ENCODE measurements around the gene DKK1. TPM values are rescaled to one million over a fixed set of nuclear protein-coding genes. Genes with fewer than 3 reads are reported as not detected.

DKK1 gene
- total RNA-seq, 1 experiment from 2014 or later, result 1.0 TPM

GRCh38 chr10:52337225-52337624, 23.1 kb downstream of the DKK1 start:
- Mint-ChIP-seq H3K36me3 (no peaks in the 10 kb centered on the region), H3K27ac (no peak overlapping the region), H3K27me3 (ENCODE audit: low read depth) (no peaks in the 10 kb centered on the region; the same call in 1 of the 2 replicates), H3K4me1 (peaks cover 8% of the 10 kb centered on the region), H3K4me3 (no peak overlapping the region), H3K9me3 (no peaks in the 10 kb centered on the region)
- no peak for TF ChIP-seq RELA (CRISPR knock-in tag; IDR thresholded peaks at IDR 0.05; ENCODE audit: borderline replicate concordance)
- no peak for TF ChIP-seq ZNF671 (CRISPR knock-in tag; IDR thresholded peaks at IDR 0.05)
- no peak for TF ChIP-seq ETV6 (CRISPR knock-in tag; IDR thresholded peaks at IDR 0.05)
- no peak for TF ChIP-seq IRF1 (CRISPR knock-in tag; IDR thresholded peaks at IDR 0.05)
- no peak for TF ChIP-seq MLX (CRISPR knock-in tag; IDR thresholded peaks at IDR 0.05)
- TF ChIP-seq ARID4B (CRISPR knock-in tag; IDR thresholded peaks at IDR 0.05; ENCODE audit: borderline replicate concordance), result no peak
- TF ChIP-seq FOXJ3 (CRISPR knock-in tag; IDR thresholded peaks at IDR 0.05; ENCODE audit: borderline replicate concordance), result no peak
- no peak for TF ChIP-seq CTCF (IDR thresholded peaks at IDR 0.05)
- no peak for TF ChIP-seq NR1H2 (CRISPR knock-in tag; IDR thresholded peaks at IDR 0.05)
- TF ChIP-seq PRDM15 (CRISPR knock-in tag; IDR thresholded peaks at IDR 0.05), result no peak
- ChIA-PET CTCF (interaction anchor here (1.7 kb wide), 2 partner anchors 9 to 29 kb away, joined by 4 to 6 read pairs; no protein-coding TSS in a partner anchor), POLR2A (no interaction called here)
- DNase-seq (ENCODE audit: low spot score), result no peak
- ATAC-seq, result no peak

- no peaks in the 10 kb centered on the region for H3K36me3 Mint-ChIP-seq
- ATAC-seq (no peak), DNase-seq (ENCODE audit: low spot score) (no peak)
- no peaks in the 10 kb centered on the region for H3K4me1 Mint-ChIP-seq
- CTCF ChIA-PET, result no interaction called here
- H3K4me3 Mint-ChIP-seq, result no peak overlapping the region
- POLR2A ChIA-PET, result no interaction called here
- no peaks in the 10 kb centered on the region for H3K27me3 Mint-ChIP-seq (ENCODE audit: low read depth)
- H3K9me3 Mint-ChIP-seq, result no peaks in the 10 kb centered on the region
- no peak overlapping the region for H3K27ac Mint-ChIP-seq
- no peak for TF ChIP-seq RELA (CRISPR knock-in tag; IDR thresholded peaks at IDR 0.05; ENCODE audit: borderline replicate concordance)
- no peak for TF ChIP-seq PREB (CRISPR knock-in tag; IDR thresholded peaks at IDR 0.05; ENCODE audit: borderline replicate concordance)
- no peak for TF ChIP-seq STAT6 (CRISPR knock-in tag; conservative IDR thresholded peaks at IDR 0.05; ENCODE audit: low read depth)
- no peak for TF ChIP-seq ESRRA (CRISPR knock-in tag; IDR thresholded peaks at IDR 0.05; ENCODE audit: borderline replicate concordance)
- TF ChIP-seq MYBL2 (CRISPR knock-in tag; IDR thresholded peaks at IDR 0.05), result no peak
- TF ChIP-seq E2F5 (CRISPR knock-in tag; IDR thresholded peaks at IDR 0.05), result no peak
- no peak for TF ChIP-seq USF2 (CRISPR knock-in tag; IDR thresholded peaks at IDR 0.05)
- TF ChIP-seq SOX15 (CRISPR knock-in tag; IDR thresholded peaks at IDR 0.05), result no peak
- TF ChIP-seq SP1 (CRISPR knock-in tag; conservative IDR thresholded peaks at IDR 0.05), result no peak
Measured at GRCh38 chr10:52343439-52343838, 29.4 kb downstream of the DKK1 start.

Data from WTC11 (cell line).